ENCODE data around the gene KHDC4. TPM values are rescaled to one million over a fixed set of nuclear protein-coding genes. Genes with fewer than 3 reads are reported as not detected.

The KHDC4 gene
- total and polyA plus RNA-seq, 2 experiments from 2014 or later, result 47.1 to 57.7 TPM

DNA sequence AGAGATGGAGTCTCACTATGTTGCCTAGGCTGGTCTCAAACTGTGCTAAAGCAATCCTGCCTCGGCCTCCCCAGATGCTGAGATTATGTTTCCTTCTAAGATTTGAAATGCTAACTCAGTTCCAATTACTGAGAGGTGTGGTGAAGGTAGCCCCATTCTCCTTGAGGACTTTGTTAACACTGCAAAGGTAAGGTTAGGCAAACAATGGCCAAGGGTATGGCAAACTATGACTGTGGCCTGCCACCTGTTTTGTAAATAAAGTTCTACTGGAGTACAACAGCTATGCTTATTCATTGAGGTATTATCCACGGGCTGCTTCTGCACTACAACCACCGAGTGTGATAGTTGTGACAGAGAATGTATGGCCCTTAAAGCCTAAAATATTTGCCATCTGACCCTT lies 13.5 kb downstream of the KHDC4 start (continued):
- no peak for TF ChIP-seq EZH2 (IDR thresholded peaks at IDR 0.05; ENCODE audit: low read depth, unreplicated experiment)
- TF ChIP-seq, protein P1, sequence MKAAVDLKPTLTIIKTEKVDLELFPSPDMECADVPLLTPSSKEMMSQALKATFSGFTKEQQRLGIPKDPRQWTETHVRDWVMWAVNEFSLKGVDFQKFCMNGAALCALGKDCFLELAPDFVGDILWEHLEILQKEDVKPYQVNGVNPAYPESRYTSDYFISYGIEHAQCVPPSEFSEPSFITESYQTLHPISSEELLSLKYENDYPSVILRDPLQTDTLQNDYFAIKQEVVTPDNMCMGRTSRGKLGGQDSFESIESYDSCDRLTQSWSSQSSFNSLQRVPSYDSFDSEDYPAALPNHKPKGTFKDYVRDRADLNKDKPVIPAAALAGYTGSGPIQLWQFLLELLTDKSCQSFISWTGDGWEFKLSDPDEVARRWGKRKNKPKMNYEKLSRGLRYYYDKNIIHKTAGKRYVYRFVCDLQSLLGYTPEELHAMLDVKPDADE (IDR thresholded peaks at IDR 0.05), result no peak
- no peak for TF ChIP-seq ZNF331 (CRISPR knock-in tag; IDR thresholded peaks at IDR 0.05; ENCODE audit: low read depth)
- TF ChIP-seq STAT1 (IDR thresholded peaks at IDR 0.05; ENCODE audit: unreplicated experiment), result no peak
- no peak for TF ChIP-seq EZH2phosphoT487 (IDR thresholded peaks at IDR 0.05; ENCODE audit: unreplicated experiment)
- TF ChIP-seq, protein P2, sequence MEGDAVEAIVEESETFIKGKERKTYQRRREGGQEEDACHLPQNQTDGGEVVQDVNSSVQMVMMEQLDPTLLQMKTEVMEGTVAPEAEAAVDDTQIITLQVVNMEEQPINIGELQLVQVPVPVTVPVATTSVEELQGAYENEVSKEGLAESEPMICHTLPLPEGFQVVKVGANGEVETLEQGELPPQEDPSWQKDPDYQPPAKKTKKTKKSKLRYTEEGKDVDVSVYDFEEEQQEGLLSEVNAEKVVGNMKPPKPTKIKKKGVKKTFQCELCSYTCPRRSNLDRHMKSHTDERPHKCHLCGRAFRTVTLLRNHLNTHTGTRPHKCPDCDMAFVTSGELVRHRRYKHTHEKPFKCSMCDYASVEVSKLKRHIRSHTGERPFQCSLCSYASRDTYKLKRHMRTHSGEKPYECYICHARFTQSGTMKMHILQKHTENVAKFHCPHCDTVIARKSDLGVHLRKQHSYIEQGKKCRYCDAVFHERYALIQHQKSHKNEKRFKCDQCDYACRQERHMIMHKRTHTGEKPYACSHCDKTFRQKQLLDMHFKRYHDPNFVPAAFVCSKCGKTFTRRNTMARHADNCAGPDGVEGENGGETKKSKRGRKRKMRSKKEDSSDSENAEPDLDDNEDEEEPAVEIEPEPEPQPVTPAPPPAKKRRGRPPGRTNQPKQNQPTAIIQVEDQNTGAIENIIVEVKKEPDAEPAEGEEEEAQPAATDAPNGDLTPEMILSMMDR (conservative IDR thresholded peaks at IDR 0.05; ENCODE audit: low read depth in 2 of 2), result no peak
- no peak for TF ChIP-seq NANOG (IDR thresholded peaks at IDR 0.05; ENCODE audit: borderline replicate concordance)

DNA sequence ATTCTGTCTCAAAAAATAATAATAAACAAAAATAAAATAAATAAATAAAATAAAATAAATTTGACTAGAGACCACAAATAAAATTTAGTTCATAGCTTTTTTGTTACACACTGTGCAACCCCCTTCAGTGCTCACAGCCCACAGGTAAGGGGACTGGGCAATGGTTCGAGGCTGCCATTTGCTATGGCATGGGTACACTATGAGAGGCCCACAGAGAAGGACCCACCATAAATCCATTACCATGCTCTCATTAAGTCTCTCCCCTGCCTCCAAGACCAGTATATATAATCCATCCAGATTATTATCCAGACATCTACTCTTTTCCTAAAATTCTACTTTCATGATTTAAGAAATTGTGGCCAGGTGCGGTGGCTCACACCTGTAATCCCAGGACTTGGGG lies 14.4 kb downstream of the KHDC4 start:
- Histone ChIP-seq H3K27me3 (ENCODE audit: insufficient read depth) (no peaks in the 10 kb centered on the region), H4K20me1 (replicated peaks; ENCODE audit: insufficient read depth) (peaks cover 50% of the 10 kb centered on the region), H3F3A (replicated peaks; ENCODE audit: low read depth) (peaks cover 32% of the 10 kb centered on the region), H3K4me3 (no peak overlapping the region), H2AFZ (no peak overlapping the region), H3K4me2 (no peak overlapping the region), H3K4me1 (ENCODE audit: insufficient read depth) (no peaks in the 10 kb centered on the region), H3K36me3 (ENCODE audit: insufficient read depth) (peaks cover 93% of the 10 kb centered on the region), H3K9me2 (ENCODE audit: insufficient read depth) (no peaks in the 10 kb centered on the region), H3K79me2 (replicated peaks; ENCODE audit: insufficient read depth) (no peaks in the 10 kb centered on the region; the same call in none of the 2 replicates), H3K27ac (ENCODE audit: low read depth) (no peak overlapping the region)
- H3K4me1 Mint-ChIP-seq, result no peaks in the 10 kb centered on the region
- H3K27ac Mint-ChIP-seq, result no peak overlapping the region
- H3K4me3 Mint-ChIP-seq, result no peak overlapping the region
- DNase-seq (ENCODE audit: low spot score), result no peak
- no peaks in the 10 kb centered on the region for H3K27me3 Mint-ChIP-seq (ENCODE audit: insufficient read depth, low read depth, poor library complexity)
- H3K36me3 Mint-ChIP-seq (ENCODE audit: low read depth), result peaks cover 98% of the 10 kb centered on the region
- ATAC-seq, result no peak
- H3K9me3 Mint-ChIP-seq, result no peaks in the 10 kb centered on the region
- TF ChIP-seq, protein P3, sequence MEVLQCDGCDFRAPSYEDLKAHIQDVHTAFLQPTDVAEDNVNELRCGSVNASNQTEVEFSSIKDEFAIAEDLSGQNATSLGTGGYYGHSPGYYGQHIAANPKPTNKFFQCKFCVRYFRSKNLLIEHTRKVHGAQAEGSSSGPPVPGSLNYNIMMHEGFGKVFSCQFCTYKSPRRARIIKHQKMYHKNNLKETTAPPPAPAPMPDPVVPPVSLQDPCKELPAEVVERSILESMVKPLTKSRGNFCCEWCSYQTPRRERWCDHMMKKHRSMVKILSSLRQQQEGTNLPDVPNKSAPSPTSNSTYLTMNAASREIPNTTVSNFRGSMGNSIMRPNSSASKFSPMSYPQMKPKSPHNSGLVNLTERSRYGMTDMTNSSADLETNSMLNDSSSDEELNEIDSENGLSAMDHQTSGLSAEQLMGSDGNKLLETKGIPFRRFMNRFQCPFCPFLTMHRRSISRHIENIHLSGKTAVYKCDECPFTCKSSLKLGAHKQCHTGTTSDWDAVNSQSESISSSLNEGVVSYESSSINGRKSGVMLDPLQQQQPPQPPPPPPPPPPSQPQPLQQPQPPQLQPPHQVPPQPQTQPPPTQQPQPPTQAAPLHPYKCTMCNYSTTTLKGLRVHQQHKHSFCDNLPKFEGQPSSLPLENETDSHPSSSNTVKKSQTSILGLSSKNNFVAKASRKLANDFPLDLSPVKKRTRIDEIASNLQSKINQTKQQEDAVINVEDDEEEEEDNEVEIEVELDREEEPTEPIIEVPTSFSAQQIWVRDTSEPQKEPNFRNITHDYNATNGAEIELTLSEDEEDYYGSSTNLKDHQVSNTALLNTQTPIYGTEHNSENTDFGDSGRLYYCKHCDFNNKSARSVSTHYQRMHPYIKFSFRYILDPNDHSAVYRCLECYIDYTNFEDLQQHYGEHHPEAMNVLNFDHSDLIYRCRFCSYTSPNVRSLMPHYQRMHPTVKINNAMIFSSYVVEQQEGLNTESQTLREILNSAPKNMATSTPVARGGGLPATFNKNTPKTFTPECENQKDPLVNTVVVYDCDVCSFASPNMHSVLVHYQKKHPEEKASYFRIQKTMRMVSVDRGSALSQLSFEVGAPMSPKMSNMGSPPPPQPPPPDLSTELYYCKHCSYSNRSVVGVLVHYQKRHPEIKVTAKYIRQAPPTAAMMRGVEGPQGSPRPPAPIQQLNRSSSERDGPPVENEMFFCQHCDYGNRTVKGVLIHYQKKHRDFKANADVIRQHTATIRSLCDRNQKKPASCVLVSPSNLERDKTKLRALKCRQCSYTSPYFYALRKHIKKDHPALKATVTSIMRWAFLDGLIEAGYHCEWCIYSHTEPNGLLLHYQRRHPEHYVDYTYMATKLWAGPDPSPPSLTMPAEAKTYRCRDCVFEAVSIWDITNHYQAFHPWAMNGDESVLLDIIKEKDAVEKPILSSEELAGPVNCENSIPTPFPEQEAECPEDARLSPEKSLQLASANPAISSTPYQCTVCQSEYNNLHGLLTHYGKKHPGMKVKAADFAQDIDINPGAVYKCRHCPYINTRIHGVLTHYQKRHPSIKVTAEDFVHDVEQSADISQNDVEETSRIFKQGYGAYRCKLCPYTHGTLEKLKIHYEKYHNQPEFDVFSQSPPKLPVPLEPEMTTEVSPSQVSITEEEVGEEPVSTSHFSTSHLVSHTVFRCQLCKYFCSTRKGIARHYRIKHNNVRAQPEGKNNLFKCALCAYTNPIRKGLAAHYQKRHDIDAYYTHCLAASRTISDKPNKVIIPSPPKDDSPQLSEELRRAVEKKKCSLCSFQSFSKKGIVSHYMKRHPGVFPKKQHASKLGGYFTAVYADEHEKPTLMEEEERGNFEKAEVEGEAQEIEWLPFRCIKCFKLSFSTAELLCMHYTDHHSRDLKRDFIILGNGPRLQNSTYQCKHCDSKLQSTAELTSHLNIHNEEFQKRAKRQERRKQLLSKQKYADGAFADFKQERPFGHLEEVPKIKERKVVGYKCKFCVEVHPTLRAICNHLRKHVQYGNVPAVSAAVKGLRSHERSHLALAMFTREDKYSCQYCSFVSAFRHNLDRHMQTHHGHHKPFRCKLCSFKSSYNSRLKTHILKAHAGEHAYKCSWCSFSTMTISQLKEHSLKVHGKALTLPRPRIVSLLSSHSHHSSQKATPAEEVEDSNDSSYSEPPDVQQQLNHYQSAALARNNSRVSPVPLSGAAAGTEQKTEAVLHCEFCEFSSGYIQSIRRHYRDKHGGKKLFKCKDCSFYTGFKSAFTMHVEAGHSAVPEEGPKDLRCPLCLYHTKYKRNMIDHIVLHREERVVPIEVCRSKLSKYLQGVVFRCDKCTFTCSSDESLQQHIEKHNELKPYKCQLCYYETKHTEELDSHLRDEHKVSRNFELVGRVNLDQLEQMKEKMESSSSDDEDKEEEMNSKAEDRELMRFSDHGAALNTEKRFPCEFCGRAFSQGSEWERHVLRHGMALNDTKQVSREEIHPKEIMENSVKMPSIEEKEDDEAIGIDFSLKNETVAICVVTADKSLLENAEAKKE (CRISPR knock-in tag; IDR thresholded peaks at IDR 0.05), result no peak
- TF ChIP-seq, protein P4, sequence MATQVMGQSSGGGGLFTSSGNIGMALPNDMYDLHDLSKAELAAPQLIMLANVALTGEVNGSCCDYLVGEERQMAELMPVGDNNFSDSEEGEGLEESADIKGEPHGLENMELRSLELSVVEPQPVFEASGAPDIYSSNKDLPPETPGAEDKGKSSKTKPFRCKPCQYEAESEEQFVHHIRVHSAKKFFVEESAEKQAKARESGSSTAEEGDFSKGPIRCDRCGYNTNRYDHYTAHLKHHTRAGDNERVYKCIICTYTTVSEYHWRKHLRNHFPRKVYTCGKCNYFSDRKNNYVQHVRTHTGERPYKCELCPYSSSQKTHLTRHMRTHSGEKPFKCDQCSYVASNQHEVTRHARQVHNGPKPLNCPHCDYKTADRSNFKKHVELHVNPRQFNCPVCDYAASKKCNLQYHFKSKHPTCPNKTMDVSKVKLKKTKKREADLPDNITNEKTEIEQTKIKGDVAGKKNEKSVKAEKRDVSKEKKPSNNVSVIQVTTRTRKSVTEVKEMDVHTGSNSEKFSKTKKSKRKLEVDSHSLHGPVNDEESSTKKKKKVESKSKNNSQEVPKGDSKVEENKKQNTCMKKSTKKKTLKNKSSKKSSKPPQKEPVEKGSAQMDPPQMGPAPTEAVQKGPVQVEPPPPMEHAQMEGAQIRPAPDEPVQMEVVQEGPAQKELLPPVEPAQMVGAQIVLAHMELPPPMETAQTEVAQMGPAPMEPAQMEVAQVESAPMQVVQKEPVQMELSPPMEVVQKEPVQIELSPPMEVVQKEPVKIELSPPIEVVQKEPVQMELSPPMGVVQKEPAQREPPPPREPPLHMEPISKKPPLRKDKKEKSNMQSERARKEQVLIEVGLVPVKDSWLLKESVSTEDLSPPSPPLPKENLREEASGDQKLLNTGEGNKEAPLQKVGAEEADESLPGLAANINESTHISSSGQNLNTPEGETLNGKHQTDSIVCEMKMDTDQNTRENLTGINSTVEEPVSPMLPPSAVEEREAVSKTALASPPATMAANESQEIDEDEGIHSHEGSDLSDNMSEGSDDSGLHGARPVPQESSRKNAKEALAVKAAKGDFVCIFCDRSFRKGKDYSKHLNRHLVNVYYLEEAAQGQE (IDR thresholded peaks at IDR 0.05; ENCODE audit: unreplicated experiment), result no peak
- no peak for TF ChIP-seq POLR2AphosphoS5 (IDR thresholded peaks at IDR 0.05; ENCODE audit: low read depth)
- TF ChIP-seq JUNB (IDR thresholded peaks at IDR 0.05; ENCODE audit: unreplicated experiment), result no peak
- TF ChIP-seq EZH2 (IDR thresholded peaks at IDR 0.05; ENCODE audit: low read depth, unreplicated experiment), result no peak
- no peak for TF ChIP-seq NANOG (IDR thresholded peaks at IDR 0.05; ENCODE audit: borderline replicate concordance)
- no peak for TF ChIP-seq CREB1 (CRISPR knock-in tag; IDR thresholded peaks at IDR 0.05; ENCODE audit: low read depth)
- TF ChIP-seq, protein P1 (IDR thresholded peaks at IDR 0.05), result no peak

Data from GM23338 (cell line).